ENCODE results near the gene DNAJB11.

Gene DNAJB11

DNA sequence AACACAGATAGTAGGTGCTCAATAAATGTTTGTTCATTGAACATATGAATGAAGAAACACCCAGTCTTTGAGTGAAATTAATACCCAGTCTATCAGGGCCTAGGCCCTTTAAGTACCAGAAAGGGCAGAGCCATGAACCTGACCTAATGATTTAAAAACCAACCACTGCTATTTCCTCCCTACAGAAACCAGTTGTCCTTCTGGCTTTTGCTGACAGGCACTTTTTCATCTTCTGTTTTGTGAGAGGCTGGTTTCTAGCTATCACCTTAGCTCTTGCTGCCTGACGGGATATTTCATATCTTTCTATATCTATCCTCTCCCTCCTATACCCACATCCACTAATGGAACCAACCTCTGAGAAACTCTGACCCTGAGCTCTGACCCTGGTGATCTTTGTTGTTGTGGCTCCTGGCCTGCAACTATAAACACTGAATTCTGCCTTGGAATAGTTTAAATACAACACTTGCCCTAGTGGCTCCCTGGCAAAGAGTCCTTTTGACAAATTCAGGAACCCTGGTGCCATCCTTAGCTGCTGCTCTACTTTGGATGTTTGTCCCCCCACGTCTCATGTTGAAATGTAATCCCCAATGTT lies 38.2 kb downstream of the DNAJB11 start:
- H3K9me3 Mint-ChIP-seq, result no peaks in the 10 kb centered on the region
- TF ChIP-seq, protein P1, sequence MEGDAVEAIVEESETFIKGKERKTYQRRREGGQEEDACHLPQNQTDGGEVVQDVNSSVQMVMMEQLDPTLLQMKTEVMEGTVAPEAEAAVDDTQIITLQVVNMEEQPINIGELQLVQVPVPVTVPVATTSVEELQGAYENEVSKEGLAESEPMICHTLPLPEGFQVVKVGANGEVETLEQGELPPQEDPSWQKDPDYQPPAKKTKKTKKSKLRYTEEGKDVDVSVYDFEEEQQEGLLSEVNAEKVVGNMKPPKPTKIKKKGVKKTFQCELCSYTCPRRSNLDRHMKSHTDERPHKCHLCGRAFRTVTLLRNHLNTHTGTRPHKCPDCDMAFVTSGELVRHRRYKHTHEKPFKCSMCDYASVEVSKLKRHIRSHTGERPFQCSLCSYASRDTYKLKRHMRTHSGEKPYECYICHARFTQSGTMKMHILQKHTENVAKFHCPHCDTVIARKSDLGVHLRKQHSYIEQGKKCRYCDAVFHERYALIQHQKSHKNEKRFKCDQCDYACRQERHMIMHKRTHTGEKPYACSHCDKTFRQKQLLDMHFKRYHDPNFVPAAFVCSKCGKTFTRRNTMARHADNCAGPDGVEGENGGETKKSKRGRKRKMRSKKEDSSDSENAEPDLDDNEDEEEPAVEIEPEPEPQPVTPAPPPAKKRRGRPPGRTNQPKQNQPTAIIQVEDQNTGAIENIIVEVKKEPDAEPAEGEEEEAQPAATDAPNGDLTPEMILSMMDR (IDR thresholded peaks at IDR 0.05), result no peak
- no peaks in the 10 kb centered on the region for H3K4me1 Mint-ChIP-seq
- H3K4me3 Mint-ChIP-seq, result no peak overlapping the region
- no peak overlapping the region for H3K27ac Mint-ChIP-seq
- DNase-seq, result no peak
- H3K27me3 Mint-ChIP-seq (ENCODE audit: low read depth, poor library complexity), result peaks cover 26% of the 10 kb centered on the region
- no peaks in the 10 kb centered on the region for H3K36me3 Mint-ChIP-seq (ENCODE audit: low read depth)

DNA sequence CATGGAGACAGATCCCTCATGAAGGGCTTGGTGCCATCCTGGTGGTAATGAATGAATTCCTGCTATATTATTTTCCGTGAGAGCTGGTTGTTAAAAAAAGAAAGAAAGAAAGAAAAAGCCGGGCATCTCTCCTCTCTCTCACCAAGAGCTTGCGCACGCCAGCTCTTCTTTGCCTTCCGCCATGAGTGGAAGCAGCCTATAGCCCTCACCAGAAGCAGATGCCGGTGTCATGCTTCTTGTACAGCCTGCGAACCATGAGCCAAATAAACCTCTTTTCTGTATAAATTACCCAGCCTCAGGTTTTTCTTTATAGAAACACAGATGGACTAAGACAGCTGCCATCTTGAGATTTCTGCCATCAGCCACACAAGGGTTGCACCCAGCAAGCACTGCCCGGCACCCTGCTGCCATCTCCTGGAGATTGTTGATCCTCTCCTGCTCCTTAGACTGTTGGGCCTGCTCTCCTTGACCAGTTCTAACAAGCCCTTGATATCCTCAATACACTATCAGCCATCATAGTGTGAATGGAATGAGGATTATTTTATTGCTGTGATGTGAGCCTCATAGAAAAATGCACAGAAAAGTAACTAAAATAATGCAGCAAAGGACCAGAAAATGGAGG lies 38.8 kb downstream of the DNAJB11 start:
- H3K4me1 Mint-ChIP-seq, result no peaks in the 10 kb centered on the region
- no peak overlapping the region for H3K27ac Mint-ChIP-seq
- no peak overlapping the region for H3K4me3 Mint-ChIP-seq
- H3K9me3 Mint-ChIP-seq, result no peaks in the 10 kb centered on the region
- no peaks in the 10 kb centered on the region for H3K36me3 Mint-ChIP-seq (ENCODE audit: low read depth)
- TF ChIP-seq, protein P1 (IDR thresholded peaks at IDR 0.05), result no peak
- DNase-seq, result no peak
- peaks cover 26% of the 10 kb centered on the region for H3K27me3 Mint-ChIP-seq (ENCODE audit: low read depth, poor library complexity)

DNA sequence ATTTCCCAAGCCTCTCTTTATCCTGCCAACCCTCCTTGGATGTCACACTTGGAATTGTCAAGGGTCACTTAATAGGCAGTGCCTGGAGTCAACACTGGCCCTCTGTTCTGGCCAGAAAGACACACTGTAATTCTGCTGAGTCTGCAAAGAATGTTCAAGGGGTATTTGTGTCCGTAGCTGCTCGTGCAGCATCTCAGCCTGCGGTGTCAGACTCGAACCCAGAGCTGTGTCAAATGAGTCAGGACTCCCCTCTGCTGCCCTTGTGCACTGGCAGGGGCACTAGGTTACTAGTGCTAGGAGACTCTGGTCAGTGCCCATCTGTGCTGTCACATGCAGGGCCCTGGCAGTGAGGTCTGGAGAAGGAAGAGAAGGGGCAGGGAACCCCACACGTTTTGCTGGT lies 41.5 kb downstream of the DNAJB11 start:
- H3K9me3 Mint-ChIP-seq, result no peaks in the 10 kb centered on the region
- H3K4me1 Mint-ChIP-seq, result peaks cover 5% of the 10 kb centered on the region
- no peak overlapping the region for H3K4me3 Mint-ChIP-seq
- peaks cover 37% of the 10 kb centered on the region for H3K27me3 Mint-ChIP-seq (ENCODE audit: low read depth, poor library complexity)
- no peak for DNase-seq
- TF ChIP-seq, protein P1 (IDR thresholded peaks at IDR 0.05), result no peak
- H3K27ac Mint-ChIP-seq, result no peak overlapping the region
- no peaks in the 10 kb centered on the region for H3K36me3 Mint-ChIP-seq (ENCODE audit: low read depth)

DNA sequence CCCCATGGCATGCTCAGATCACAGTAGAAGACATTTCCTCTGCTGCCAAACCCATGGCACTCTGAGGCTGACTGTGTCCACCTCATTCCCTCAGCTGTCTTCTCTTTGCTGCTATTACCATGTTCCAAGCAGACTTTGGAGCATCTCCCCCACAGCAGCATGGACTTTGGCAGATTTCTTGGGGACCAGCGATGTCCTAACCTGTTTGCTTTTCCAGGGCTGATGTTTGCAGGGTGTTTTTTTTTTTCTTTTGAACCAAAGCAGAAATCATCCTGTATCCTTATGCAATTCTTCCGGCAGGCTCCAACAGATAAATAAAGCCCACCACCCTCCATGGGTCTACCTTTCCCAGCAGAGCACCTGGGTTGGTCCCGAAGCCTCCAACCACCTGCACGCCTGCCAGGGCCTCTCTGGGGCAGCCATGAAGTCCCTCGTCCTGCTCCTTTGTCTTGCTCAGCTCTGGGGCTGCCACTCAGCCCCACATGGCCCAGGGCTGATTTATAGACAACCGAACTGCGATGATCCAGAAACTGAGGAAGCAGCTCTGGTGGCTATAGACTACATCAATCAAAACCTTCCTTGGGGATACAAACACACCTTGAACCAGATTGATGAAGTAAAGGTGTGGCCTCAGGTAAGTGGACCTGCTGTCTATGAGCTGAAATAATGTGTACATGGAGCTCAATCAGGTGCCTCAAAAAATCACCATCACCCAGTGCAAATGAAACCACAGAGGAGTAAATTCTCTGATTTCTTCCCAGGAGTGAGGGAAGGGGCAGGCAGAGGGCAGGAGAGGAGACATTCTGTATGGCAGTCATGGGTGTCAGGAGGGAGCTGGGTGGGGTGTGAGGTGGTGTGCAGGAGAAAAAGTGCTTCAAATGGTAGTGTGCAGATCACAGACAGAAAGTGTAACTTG lies 42.5 kb downstream of the DNAJB11 start, which contains the start of gene AHSG:
Gene AHSG, plus strand, starts transcription at position 340 of the 916 bp plus-strand sequence. Its CDS starts 82 bp downstream, at position 422.
- Mint-ChIP-seq H3K4me3 (no peak within 1 kb of the TSS), H3K27ac (no peak within 1 kb of the TSS), H3K4me1 (peaks cover 5% of the 10 kb centered on the region), H3K36me3 (ENCODE audit: low read depth) (no peaks in the 10 kb centered on the region), H3K27me3 (ENCODE audit: low read depth, poor library complexity) (peaks cover 46% of the 10 kb centered on the region), H3K9me3 (no peaks in the 10 kb centered on the region)
- no peak for DNase-seq
- TF ChIP-seq, protein P1 (IDR thresholded peaks at IDR 0.05), result no peak

DNA sequence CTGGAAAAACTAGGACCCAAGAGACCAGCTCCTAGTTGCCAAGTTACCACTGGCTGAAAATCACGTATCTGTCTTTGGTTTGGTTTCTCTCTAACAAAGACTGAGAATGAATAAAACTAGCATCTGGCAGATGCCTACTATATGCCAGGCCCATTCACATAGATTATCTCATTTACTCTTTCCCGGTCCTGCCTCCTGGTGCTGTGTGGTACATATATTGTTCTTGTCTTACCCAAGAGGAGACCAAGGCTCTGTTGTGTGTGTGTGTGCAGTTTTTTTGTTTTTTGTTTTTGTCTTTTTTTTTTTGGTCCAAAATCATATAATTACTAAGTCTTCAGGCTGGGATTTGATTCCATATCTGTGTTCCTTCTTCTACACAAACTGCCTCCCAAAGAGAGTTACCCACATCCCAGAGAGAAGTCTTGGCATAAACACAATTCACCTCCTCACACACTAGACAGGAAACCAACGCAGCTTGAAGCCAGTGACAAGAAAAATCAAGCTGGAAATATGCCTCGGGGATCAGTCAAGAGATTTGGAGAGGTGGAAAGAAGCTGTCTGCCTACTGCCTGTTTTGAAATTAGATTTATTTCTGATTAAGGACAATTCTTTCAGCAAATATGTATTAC lies 43.2 kb downstream of the DNAJB11 start:
- no peaks in the 10 kb centered on the region for H3K36me3 Mint-ChIP-seq (ENCODE audit: low read depth)
- peaks cover 5% of the 10 kb centered on the region for H3K4me1 Mint-ChIP-seq
- TF ChIP-seq, protein P1 (IDR thresholded peaks at IDR 0.05), result no peak
- H3K27ac Mint-ChIP-seq, result no peak overlapping the region
- H3K9me3 Mint-ChIP-seq, result no peaks in the 10 kb centered on the region
- no peak overlapping the region for H3K4me3 Mint-ChIP-seq
- DNase-seq, result no peak
- H3K27me3 Mint-ChIP-seq (ENCODE audit: low read depth, poor library complexity), result peaks cover 53% of the 10 kb centered on the region
